CMK (cell line): ENCODE data around the gene UGDH.
A peak's percentile ranks its signal among the peaks of the same experiment; 100 is the strongest.
"Not testable (repeated sequence)": the region's sequence is repeated elsewhere in the genome, so short reads cannot be mapped to it uniquely, and the experiment has no call there.

Source experiments
- DNase-seq: peaks from one replicate; pipeline ENCODE4 v3.0.0-alpha.2; 2010; ENCODE audit warnings: low read depth

Gene UGDH

DNA sequence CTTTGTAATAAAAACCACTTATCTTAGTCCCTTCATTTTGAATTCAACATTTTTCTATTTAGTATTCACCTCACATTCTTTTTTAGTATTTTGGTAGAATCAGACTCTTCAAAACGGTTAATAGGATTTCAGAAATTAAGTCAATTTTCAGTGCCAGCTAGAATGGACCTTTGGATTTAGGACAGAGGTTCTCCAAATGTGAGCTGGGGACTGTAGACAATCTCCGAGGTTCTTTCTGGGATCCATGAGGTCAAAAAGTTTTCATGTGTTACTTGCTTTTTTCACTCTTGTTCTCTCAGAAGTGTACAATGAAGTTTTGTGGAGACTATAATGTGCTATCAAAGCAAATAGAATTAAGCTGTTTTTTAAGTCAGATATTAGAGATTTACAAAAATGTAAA lies 2.3 kb upstream of the UGDH start:
- DNase-seq, result no peak

DNA sequence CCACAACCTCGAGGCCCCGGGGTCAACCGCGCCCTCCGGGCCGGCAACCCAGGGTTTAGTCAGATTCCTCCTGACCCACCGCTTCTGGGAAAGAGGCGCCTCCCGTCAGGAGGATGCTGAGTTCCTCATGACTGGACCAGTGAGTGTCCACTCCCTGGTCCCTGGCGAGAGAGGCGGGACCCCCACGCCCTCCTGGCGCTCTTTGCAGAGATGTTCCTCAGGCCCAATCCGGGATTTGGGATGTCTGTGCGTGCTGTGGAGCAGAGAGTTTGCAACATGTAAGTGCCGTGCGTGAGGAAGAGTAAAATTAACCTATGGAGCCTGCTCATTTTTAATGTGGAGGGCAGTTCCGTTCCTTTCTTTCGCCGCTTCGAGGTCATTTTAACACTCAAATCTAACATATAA lies 824 bp upstream of the UGDH start:
- no peak for DNase-seq

DNA sequence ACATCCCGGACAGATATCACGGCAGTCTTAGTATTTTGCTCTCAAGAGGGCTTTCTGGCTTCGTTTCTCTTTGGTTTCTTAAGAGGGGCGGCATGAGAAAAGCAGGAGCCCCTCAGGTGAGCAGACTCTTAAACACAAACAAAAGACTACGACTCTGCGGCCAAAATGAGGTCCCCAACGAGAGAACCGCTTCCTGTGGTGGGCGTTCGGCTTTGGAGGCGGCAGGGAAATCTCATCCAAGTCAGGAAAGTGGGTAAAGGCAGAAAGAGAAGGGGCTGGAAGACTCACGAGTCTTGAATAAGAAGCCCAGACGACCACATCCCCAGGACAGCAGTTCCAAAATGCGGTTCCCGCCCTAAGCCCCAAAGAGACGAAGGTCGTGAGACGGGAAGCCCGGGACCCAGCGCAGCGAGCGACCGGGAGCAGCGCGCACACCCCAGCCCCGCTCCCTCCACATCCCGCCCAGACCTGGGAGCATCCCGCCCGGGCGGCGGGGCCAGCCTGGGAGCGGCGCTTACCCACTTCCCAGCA lies 409 bp downstream of the UGDH start:
- DNase-seq, result peak; percentile 7

DNA sequence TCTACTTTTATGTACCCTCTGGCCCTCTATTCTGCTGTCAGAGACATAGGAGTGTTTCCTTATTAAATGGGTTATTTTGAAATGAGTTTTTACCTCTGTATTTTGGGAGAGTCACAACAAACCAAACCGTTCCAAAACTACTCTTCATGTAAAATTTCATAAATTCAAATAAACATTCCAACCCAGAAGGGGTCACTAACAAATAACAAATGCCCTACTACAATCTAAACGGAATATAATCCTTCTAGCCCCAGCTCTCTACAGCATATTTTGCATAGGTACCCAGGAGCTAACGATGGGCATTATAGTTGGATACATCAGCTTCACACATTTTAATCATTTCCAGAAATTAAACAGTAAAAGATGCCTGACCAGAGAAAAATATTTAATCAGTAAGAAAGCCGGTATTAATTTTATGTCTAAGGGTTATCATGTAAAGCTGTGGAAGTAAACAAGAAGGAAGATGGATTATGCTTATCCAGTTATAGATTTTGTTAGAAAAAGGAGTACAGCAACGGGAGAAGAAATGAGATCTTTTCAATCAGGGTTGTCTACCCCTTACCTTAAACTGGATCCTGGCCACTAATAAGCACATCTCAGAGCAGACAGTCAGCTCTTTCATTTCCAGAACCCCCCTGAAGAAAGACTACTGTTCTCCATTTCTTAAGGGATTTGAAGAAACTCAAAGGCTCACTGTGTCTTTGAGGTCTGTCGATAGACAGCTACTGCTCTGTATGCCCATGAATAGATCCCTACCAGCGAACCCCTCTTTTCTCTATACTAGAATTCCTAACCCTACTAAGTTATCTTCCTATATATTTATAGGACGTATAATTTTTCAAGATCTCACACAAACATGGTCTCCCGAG lies 1.2 kb downstream of the UGDH start:
- no peak for DNase-seq

DNA sequence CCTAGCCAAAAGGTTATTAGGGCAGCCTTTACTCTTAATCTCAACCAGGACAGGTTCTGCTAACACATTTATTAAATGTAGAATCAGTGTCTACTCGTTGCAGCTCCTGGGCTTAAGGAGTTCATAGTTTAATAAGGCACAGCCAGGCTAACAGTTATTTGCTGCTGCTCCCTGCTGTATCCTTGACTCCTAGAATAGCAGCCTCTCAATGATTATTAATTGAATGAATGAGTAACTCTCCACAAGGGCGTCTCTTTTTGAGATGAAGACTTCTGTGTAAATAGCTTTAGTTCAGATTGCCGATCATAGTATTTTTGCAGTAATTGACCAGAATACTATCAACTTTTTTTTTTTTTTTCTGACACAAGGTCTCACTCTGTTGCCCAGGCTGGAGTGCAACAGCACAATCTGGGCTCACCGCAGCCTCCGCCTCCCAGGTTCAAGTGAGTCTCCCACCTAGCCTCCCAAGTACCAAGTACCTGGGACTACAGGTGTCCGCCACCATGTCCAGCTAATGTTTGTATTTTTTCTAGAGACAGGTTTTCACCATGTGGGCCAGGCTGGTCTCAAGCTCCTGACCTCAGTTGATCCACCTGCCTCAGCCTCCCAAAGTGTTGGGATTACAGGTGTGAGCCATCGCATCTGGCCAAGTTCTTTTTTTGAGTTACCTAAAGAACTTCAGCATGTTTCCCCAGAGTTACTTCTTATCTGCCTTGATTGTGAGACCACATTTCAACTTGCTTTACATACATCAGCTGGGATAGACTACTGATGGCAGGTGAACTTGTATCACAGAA lies 2.9 kb downstream of the UGDH start:
- no peak for DNase-seq

DNA sequence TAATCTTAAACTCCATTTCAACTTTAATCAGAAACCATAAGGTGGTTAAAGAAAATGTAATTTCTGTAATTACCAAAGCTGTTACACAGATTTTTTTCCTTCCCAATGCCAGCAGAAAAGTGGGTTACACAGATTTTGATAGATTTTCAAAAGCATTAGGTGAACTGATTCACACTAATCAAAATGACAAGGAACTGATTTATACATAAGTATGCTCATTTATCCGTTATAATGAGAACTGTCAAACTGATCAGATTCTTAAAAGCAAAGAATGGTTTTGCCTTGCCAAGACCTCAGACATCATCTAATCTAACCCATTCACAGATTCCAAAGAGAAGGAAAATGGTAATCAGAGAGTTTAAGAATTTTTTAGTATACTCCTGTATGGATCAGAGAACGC lies 5.2 kb downstream of the UGDH start:
- DNase-seq, result no peak

DNA sequence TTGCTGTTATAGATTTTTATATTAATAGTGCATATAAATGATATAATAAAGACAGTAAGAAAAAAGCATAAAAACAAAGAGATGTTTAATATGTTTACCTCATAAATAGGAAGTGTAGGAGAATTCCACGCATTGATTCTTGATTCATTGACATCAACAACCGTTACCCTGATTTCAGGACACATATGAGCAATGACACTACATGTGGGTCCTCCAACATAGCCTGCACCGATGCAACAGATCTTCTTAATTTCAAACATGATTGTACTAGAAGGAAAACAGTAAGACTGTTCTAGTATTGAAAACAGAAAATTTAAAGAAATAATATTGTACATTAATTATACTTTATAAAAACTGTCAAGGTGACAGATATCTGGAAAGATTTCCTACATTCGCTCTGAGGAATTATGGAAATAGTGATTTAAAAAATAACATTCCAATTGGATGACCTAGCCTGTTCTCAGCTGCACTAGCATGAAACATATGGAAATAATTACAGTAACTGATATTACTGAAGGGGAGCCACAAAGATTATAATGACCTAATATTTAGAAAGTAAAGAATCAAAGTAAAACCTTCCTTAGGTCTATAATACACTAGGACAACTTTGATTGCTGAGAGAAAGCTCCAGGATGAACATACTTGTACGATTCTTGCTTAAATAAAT lies 5.9 kb downstream of the UGDH start:
- no peak for DNase-seq

DNA sequence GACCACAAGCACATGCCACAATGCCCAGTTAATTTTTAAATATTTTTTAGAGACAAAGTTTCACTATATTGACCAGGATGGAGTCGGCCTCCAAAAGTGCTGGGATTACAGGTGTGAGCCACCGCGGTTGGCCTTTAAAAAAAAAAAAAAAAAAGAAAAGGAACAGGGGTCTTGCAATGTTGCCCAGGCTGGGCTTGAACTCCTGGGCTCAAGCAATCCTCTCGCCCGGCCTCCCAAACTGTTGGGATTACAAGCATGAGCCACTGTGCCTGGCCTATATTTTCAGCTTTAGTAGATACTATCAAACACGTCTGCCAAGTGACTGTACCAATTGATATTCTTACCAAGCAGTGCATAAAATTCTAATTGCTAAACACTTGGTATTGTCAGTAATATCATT lies 8.8 kb downstream of the UGDH start:
- DNase-seq, result no peak

DNA sequence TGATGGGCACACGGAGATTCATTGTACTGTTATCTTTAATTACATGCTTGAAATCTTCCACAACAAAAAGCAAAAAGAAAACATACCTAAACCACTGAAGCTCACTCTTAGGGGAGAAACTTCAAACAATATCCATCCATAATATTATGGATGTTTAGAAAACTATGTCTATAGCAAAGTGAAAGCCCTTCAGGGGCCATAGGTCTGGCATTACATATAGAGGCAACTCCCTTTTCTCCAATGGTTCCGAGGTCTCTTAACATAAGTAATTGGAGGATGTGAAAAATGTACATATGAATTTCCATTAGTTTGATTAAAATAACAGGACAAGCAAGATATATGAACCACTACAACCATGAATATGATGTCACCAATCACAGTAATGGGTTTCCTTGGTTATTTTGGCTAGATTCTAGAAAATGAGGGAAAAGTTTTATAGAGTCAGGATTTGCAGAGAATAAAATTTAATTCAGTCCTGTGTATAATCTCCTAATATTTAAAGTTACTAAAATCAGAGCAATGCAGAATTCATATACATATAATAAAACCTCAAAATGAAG lies 10.8 kb downstream of the UGDH start:
- no peak for DNase-seq

DNA sequence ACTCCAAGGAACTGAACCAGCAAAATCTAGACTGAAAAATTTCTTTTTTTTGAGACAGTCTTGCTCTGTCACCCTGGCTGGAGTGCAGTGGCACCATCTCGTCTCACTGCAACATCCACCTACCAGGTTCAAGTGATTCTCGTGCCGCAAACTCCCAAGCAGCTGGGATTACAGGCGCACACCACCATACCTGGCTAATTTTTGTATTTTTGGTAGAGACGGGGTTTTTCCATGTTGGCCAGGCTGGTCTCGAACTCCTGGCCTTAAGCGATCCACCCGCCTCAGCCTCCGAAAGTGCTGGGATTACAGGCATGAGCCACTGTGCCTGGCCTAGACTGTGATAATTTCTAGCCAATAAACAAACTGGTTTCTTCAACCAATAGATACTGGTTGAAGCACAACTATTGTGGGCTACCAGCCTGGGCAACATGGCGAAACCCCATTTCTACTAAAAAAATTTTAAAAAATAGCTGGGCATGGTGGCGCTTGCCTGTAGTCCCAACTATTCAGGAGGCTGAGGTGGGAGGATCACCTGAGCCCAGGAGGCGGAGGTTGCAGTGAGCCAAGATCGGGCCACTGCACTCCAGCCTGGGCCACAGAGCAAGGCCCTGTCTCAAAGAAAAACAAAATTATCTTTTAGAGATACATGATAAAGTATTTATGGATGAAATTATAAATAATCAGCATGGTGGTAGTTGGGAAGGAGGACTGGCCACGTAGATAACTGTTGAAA lies 11.4 kb downstream of the UGDH start:
- DNase-seq, result not testable (repeated sequence)

DNA sequence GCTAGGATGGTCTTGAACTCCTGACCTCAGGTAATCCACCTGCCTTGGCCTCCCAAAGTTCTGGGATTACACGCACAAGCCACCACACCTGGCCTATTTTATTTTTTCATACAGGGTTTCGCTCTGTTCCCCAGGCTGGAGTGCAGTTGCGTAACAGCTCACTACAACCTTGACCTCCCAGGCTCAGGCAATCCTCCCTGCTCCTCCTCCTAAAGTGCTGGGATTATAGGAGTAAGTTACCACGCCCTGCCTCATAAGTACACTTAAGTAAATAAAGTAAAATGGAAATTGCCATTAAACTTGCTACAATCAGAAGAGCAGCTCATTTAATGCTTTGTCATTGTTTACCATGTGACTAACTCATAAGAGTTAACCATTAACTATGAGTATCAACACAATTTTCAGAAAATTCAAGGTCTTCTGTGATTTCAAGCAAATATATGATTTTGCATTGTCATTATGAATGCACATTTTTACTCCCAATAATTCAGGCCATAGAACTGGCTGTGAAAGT lies 12.3 kb downstream of the UGDH start:
- DNase-seq, result no peak

DNA sequence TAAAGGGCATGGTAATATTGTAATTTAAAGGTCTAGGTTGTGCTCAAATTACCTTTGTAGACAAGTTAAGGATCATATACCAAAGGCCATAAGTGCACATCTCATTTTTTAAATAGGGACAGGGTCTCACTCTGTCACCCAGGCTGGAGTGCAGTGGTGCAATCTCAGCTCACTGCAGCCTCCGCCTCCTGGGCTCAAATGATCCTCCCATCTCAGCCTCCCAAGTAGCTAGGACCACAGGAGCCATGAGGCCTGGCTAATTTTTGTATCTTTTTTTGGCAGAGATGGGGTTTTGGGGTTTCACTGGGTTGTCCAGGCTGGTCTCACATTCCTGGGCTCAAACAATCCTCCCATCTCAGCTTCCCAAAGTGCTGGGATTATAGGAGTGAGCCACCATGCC lies 13.0 kb downstream of the UGDH start:
- not testable (repeated sequence) for DNase-seq

DNA sequence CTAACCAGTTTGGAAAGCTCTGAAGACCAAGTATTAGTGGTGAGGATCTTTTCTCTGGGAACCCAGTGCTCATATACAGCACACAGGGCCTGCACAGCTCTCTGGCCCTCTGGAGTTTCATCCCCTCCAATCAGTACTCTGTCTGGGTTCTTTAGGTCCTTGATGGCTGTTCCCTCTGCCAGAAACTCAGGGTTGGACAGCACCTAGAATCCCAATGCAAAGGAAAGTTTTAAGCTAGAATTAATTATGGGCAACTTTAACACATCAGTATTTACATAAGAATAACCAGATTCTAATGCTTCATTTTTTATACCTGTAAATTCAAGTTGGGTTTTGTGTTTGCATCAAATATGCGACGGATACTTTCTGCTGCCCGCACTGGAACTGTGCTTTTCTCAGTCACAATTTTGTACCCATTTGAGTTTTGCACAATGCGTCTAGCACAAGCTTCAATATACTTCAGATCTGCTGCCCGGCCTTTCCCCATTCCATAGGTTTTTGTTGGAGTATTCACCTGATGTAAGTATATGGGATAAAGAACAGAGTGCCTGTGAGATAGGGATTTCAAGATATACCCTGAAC lies 16.8 kb downstream of the UGDH start:
- DNase-seq, result no peak

DNA sequence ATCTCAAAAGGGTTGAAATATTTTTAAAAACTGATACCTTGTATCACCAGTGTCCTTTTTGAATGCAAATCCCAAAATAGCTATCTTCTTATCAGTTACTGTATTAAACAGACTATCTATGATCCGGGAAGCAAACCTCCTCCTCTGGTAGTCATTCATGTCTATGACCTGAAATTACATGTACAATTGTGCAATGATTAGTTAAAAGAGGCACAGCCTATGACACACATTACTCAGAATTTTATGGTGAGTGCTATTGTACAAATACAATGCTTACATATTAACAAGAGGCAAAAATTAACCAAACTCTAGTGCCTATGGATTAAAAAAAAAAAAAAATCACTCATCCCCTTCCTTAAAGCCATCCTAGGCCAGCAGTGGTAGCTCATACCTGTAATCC lies 21.7 kb downstream of the UGDH start:
- no peak for DNase-seq

DNA sequence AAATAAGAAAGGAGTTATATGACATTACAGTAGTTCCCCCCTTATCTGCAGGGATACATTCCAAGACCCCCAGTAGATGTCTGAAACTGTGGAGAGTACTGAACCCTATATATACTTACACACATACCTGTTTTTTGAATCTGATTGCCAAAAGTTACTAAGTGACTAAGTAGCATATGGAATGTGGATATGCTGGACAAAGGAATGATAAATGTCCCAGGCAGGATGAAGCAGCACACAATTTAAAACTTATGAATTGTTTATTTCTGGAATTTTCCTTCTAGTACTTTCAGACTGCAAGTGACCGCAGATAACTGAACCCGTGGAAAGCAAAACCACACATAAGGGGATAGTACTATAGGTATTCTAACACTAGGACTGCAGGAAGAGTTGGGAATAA lies 22.7 kb downstream of the UGDH start:
- no peak for DNase-seq

DNA sequence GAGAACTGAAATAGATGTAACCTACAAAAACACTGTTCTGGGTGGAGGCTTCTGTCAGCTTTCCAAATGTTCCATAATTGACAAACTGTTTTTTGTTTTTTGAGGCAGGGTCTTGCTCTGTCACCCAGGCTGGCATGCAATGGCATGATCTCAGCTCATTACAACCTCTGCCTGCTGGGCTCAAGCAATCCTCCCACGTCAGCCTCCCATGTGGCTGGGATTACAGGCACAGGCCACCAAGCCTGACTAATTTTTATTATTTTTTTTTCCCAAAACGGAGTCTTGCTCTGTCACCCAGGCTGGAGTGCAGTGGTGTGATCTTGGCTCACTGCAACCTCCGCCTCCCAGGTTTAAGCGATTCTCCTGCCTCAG lies 24.6 kb downstream of the UGDH start:
- DNase-seq, result not testable (repeated sequence)

DNA sequence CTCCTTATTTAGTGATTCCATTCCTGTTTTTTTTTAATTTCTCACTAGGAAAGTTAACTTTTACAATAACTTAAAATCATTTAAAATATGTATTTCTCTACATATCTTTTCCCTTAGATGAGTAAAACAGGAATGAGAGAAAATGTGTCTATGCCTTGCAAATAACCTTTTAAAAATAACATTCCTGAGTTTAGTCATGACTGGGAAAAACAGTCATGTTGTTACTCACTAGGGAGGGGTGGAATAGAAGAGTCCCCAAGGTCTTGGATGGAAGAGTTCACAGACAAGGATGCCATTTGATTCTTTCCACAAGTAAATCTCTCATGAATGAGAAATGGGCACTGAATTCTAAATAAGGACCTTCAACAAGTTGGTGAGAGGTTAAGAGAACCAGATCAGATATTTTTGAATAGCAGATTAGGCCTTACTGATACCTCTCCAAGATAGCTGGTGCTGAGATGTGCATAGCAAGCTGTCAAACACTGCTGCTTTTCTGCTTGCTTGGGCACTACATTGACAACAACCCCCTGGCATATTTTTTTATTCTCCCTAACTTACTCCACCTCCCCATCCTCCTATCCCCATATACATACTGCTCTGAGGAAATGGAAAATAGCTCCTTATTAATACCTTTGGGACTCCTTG lies 25.1 kb downstream of the UGDH start:
- DNase-seq, result no peak

DNA sequence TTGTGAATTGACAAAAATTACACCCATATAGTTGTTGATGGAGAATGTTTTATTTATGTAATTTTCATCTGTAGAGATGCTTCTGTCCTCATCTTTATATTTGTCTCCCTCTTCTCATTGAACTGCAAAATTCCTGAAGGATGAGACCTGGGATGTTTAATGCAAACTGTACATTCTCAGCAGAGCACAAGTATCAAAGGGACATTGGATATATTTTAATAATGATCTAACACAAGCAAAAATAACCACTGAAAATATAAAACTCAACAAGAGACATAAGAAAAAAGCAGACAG lies 28.6 kb downstream of the UGDH start:
- DNase-seq, result no peak

DNA sequence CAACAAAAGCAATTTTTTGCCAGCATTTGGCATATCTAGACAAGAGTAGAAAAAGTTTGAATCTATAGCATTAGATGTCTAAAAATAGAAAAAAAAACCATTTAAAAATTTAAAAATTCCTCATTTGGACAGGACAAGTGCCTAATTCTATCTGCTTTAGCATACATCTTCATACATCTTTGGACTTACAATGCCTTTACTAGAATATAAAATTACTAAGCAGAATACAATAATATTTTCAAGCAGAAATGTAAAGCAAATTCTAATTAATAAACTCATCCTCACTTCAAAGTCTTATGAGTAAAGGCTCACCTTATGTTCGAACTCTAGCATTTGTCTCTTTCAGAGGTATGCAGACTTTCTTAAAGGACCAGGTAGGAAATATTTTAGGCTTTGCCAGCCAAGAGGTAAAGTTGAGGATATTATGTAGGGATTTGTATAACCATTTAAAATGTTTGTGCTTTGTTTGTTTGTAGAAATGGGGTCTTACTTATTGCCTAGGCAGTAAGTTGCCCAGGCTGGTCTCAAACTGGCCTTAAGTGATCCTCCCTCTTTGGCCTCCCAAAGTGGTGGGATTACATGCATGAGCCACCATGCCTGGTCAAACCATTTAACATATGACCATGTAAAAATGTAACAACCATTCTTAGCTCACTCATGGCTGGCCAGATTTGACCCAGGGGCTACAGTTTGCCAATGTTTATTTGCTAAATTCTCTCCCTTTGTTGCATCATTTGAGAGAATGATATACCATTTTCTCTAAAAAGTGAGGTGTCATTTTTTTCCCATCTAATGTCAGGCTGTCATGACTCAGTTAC lies 29.1 kb downstream of the UGDH start:
- DNase-seq, result no peak
